Effector memory CD4-positive, alpha-beta T cell (primary cell): ENCODE data around the gene CP.
"Not testable (repeated sequence)": the region's sequence is repeated elsewhere in the genome, so short reads cannot be mapped to it uniquely, and the experiment has no call there.

ENCODE experiments used
- DNase-seq, 3 donors: peaks; one replicate each; pipeline ENCODE4 v3.0.0-alpha.2; 2020
- H3K27ac ChIP-seq: 2 replicates; pipeline ENCODE4 v1.7.0; 2013; ENCODE audit warnings: mild to moderate bottlenecking, low read length, moderate library complexity; ENCODE audit not compliant: insufficient read depth, poor library complexity, severe bottlenecking
- H3K27me3 ChIP-seq: replicated peaks from 2 replicates; pipeline ENCODE4 v1.7.0; 2013; ENCODE audit warnings: mild to moderate bottlenecking, low read length; ENCODE audit not compliant: insufficient read depth, control insufficient read depth, poor library complexity, severe bottlenecking
- H3K36me3 ChIP-seq: 2 replicates; pipeline ENCODE4 v1.7.0; 2013; ENCODE audit warnings: mild to moderate bottlenecking, low read length, moderate library complexity; ENCODE audit not compliant: control insufficient read depth, insufficient read depth
- H3K4me1 ChIP-seq: 2 replicates; pipeline ENCODE4 v1.7.0; 2013; ENCODE audit warnings: low read length, mild to moderate bottlenecking; ENCODE audit not compliant: control insufficient read depth, insufficient read depth, poor library complexity, severe bottlenecking
- H3K4me3 ChIP-seq: 2 replicates; pipeline ENCODE4 v1.7.0; 2013; ENCODE audit warnings: low read length, low read depth, mild to moderate bottlenecking; ENCODE audit not compliant: insufficient read depth, poor library complexity, severe bottlenecking
- H3K9me3 ChIP-seq: 2 replicates; pipeline ENCODE4 v1.7.0; 2013; ENCODE audit warnings: mild to moderate bottlenecking, low read length, moderate library complexity; ENCODE audit not compliant: control insufficient read depth

CP gene

GRCh38 chr3:149247929-149248691 lies 26.5 kb upstream of the CP start:
- Histone ChIP-seq H3K4me3 (no peak overlapping the region), H3K36me3 (no peaks in the 10 kb centered on the region), H3K9me3 (no peaks in the 10 kb centered on the region), H3K27ac (no peak overlapping the region), H3K27me3 (no peaks in the 10 kb centered on the region), H3K4me1 (no peaks in the 10 kb centered on the region)
- DNase-seq: no peak

DNA sequence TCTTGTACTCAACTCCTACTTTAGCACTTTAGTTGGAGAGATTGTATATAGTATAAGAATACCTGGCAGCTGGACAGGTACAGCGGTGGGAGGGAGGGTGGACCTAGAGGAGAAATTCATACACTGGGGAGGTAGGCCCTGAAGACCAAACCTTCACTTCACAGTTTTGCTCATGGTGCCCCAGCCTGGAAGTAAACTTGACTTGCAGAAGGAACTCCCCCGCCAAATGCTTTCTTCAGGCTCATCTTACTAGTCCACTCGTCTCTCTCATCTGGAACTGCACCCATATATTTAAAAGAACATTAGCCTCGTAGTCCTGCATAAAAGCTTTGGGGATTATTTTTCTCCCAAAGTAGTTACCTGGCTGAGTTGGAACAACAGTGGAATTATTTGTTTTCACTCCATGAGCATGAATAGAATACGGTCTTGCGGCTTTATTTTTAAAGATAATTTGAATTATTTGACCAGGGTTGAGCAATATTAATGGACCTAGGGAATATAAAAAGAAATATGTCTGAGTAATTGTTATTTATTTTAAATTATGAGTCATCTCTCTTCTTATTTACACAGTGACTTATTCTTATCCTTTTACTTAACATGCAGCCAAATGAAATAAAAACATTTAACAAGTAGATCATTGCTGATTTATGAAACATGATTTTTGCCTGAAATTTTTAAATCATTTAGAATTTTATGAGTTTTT lies 25.5 kb upstream of the CP start:
- H3K27ac ChIP-seq: no peak overlapping the region
- H3K27me3 ChIP-seq: no peaks in the 10 kb centered on the region
- DNase-seq: no peak
- no peaks in the 10 kb centered on the region for H3K9me3 ChIP-seq
- H3K4me1 ChIP-seq: no peaks in the 10 kb centered on the region
- H3K4me3 ChIP-seq: no peak overlapping the region
- H3K36me3 ChIP-seq: no peaks in the 10 kb centered on the region

DNA sequence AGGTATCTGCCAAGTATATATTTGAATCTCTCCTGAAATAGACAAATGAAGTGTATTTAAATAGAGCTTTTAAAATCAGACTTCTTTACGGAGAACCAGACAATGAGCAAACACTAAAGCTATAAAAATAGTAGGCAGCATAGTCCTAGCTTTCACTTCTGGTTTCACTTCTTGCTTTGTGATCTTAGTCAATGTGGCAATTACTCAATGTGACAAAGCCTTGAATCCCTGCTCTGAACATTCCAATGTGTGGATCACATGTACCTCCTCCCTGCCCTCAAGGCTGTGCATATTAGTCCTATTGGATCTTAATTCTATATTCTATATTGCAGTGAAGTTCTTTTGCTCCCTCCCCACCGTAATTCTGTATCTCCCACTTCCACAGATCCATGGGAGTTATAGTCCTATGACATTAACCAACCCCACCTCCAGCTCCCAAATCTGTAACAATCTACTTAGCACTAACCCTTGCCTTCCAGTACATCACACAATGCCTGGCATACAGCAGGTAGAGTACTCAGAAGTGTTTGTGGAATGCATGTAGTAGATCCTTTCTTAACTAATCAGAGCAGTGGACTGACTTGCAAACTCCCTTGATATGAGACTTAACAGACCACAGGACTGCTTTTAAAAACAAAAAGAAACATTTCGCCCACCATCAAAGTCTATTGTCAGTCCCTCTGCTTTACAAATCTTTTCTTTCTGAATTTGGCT lies 24.3 kb upstream of the CP start:
- H3K9me3 ChIP-seq: no peaks in the 10 kb centered on the region
- no peak overlapping the region for H3K4me3 ChIP-seq
- no peak for DNase-seq
- no peak overlapping the region for H3K27ac ChIP-seq
- H3K36me3 ChIP-seq: no peaks in the 10 kb centered on the region
- H3K27me3 ChIP-seq: no peaks in the 10 kb centered on the region
- H3K4me1 ChIP-seq: no peaks in the 10 kb centered on the region

DNA sequence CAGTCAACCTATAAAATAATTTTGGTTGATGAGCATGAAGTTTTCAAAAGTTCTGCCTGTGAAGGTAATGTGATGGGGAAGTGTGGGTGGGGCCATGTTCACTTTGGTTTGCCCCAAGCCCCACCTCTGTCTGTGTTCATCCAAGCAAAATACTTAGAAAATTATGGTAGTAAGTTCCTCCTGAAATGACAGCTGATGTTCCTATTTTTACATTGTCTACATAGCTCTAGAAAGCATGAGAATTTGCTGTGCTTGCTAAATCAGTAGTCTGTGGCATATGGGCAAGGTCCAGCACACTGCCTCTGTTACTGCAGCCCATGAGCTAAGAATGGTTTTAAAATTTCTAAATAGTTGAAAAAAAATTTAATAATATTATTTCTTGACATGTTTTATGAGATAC lies 21.9 kb upstream of the CP start:
- Histone ChIP-seq H3K27ac (no peak overlapping the region), H3K4me1 (no peaks in the 10 kb centered on the region), H3K9me3 (no peaks in the 10 kb centered on the region), H3K27me3 (no peaks in the 10 kb centered on the region), H3K36me3 (no peaks in the 10 kb centered on the region), H3K4me3 (no peak overlapping the region)
- DNase-seq: no peak

DNA sequence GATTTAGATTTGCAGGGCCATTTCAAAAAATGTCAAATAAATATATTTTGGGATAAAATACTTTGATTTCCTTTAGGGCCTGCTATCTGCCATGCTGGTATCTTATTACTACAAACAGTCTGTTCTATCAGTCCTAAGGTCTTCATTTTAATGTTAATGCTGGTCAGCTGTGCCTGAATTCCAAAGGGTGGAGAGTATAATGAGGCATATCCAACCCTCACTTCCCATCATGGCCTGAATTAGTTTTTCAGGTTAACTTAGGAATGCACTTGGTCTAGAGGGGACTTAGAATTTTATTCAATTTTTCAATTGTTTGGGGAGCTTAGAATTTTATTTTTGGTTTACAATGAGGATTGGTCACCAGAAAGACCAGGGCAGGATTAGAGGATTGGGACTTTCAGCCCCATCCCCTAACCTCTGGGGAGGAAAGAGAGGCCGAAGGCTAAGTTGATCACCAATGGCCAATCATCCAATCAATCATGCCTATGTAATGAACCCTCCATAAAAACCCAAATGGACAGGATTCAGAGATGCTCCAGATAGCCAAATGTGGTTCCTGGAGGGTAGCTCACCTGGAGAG lies 17.8 kb upstream of the CP start:
- H3K27ac ChIP-seq: no peak overlapping the region
- no peak overlapping the region for H3K4me3 ChIP-seq
- no peaks in the 10 kb centered on the region for H3K4me1 ChIP-seq
- no peaks in the 10 kb centered on the region for H3K27me3 ChIP-seq
- no peaks in the 10 kb centered on the region for H3K36me3 ChIP-seq
- no peaks in the 10 kb centered on the region for H3K9me3 ChIP-seq
- no peak for DNase-seq

GRCh38 chr3:149238268-149238667 lies 16.6 kb upstream of the CP start:
- H3K27ac ChIP-seq, H3K9me3 ChIP-seq, H3K4me3 ChIP-seq, H3K36me3 ChIP-seq, H3K4me1 ChIP-seq, DNase-seq, H3K27me3 ChIP-seq: not testable (repeated sequence)

DNA sequence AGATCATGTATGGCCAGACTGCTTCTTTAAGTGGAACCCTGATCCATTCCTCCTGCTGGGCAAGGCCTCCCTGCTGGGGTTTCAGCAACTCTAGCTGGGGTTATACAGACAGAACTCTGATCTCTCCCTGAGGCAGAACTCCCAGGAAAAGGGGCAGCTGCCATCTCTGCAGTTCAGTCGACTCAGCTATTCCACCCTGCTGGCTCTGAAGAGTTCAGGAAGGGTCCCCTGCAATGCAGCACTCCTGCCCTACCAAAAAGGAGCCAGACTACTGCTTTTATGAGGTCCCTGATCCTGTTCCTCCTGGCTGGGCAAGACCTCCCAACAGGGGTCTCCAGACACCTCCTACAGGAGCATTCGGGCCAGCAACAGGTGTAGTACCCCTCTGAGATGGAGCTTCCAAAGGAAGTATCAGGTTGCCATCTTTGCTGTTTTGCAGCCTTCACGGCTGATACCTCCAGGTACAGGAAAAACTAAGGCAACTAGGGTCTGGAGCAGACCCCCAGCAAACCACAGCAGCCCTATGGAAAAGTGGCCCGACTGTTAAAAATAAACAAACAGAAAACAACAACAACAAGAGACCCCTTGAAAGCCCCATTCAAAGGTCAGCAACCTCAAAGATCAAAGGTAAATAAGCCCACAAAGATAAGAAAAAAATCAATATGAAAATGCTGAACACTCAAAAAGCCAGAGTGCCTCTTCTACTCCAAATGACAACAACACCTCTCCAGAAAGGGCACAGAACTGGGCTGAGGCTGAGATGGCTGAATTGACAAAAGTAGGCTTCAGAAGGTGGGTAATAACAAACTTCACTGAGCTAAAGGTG lies 14.2 kb upstream of the CP start:
- no peak for DNase-seq
- H3K36me3 ChIP-seq: no peaks in the 10 kb centered on the region
- H3K27ac ChIP-seq: no peak overlapping the region
- no peaks in the 10 kb centered on the region for H3K9me3 ChIP-seq
- no peak overlapping the region for H3K4me3 ChIP-seq
- H3K4me1 ChIP-seq: no peaks in the 10 kb centered on the region
- H3K27me3 ChIP-seq: no peaks in the 10 kb centered on the region

DNA sequence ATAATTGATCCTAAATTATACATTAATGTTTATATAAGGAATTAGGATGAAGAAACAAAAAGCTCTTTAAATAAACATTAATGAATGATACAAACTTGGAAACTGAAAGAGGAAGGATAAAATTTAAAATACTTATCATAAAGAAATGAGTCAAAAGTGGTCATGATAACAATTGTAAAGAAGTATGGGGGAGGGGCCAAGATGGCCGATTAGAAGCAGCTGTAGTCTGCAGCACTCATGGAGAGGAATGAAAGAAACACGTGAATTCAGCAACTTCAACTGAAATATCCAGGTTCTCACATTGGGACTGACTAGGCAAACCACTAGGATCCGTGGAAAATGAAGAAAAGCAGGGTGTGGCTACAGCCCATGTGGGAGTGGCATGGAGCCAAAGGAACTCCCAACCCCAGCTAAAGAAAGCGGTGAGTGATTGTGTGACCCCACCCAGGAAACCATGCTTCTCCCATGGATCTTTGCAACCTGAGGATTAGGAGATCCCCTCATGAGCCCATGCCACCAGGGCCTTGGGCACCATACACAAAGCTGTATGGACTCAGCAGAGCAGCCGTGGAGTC lies 13.1 kb upstream of the CP start:
- no peak overlapping the region for H3K4me3 ChIP-seq
- no peaks in the 10 kb centered on the region for H3K4me1 ChIP-seq
- DNase-seq: no peak
- no peak overlapping the region for H3K27ac ChIP-seq
- no peaks in the 10 kb centered on the region for H3K9me3 ChIP-seq
- H3K36me3 ChIP-seq: no peaks in the 10 kb centered on the region
- no peaks in the 10 kb centered on the region for H3K27me3 ChIP-seq

GRCh38 chr3:149233323-149233722 lies 11.7 kb upstream of the CP start:
- no peaks in the 10 kb centered on the region for H3K9me3 ChIP-seq
- H3K27me3 ChIP-seq: no peaks in the 10 kb centered on the region
- no peaks in the 10 kb centered on the region for H3K36me3 ChIP-seq
- no peak overlapping the region for H3K4me3 ChIP-seq
- H3K4me1 ChIP-seq: no peaks in the 10 kb centered on the region
- H3K27ac ChIP-seq: no peak overlapping the region
- DNase-seq: no peak
